ENCODE data around the gene PKDCC. TPM values are rescaled to one million over a fixed set of nuclear protein-coding genes. Genes with fewer than 3 reads are reported as not detected.
"Not testable (repeated sequence)": the region's sequence is repeated elsewhere in the genome, so short reads cannot be mapped to it uniquely, and the experiment has no call there.

The PKDCC gene
- total RNA-seq, 2 donors from 2014 or later, result 85.3 to 105 TPM

DNA sequence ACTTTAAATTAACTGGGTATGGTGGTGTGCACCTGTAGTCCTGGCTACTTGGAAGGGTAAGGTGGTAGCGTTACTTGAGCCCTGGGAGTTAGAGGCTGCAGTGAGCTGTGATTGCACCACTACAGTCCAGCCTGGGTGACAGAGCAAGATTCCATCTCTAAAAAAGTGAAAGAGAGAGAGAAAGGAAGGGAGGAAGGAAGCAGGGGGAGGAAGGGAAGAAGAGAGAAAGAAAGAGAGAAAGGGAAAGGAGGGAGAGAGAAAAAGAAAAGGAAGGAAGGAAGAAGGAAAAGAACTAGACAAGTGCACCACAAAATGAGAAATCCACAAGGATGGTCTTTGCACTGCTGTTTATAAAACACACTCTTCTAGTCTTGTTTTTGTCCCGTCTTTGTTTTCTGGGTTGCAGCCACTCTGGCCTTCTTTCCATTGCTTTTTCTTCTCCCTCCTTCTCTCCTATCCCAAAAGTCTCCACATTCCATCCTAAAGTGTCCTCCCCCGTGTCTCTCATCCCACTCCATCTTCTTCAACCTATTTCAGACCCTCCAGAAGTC, 32.0 kb downstream of the PKDCC start:
- Mint-ChIP-seq H3K27ac (no peak overlapping the region), H3K36me3 (ENCODE audit: low read depth) (no peaks in the 10 kb centered on the region), H3K4me3 (no peak overlapping the region), H3K27me3 (ENCODE audit: insufficient read depth) (peaks cover 38% of the 10 kb centered on the region), H3K4me1 (peaks cover 2% of the 10 kb centered on the region), H3K9me3 (no peaks in the 10 kb centered on the region)
- H3K27ac ChIP-seq (ENCODE audit: low read depth, low read length), result no peak overlapping the region
- H3K4me1 ChIP-seq (ENCODE audit: control insufficient read depth, insufficient read depth, low read length), result no peaks in the 10 kb centered on the region
- H3K4me3 ChIP-seq (ENCODE audit: low read length), result no peak overlapping the region
- no peaks in the 10 kb centered on the region for H3K9me3 ChIP-seq (ENCODE audit: control insufficient read depth, low read length)
- DNase-seq, result no peak
- H3K36me3 ChIP-seq (ENCODE audit: control insufficient read depth, insufficient read depth, low read length), result no peaks in the 10 kb centered on the region
- WGBS, 2 experiments (ENCODE audit: insufficient coverage in 1 of 2, insufficient read length in 1 of 2), result 88% methylated on average over 1 to 3 of the region's 3 CpGs
- no peak overlapping the region for H3K9ac ChIP-seq (ENCODE audit: extremely low read depth, low read length, poor library complexity, severe bottlenecking)
- no peak for TF ChIP-seq CTCF (conservative IDR thresholded peaks at IDR 0.05)
- peaks cover 3% of the 10 kb centered on the region for H3K27me3 ChIP-seq (ENCODE audit: control insufficient read depth, insufficient read depth, low read length, poor library complexity, severe bottlenecking)

DNA sequence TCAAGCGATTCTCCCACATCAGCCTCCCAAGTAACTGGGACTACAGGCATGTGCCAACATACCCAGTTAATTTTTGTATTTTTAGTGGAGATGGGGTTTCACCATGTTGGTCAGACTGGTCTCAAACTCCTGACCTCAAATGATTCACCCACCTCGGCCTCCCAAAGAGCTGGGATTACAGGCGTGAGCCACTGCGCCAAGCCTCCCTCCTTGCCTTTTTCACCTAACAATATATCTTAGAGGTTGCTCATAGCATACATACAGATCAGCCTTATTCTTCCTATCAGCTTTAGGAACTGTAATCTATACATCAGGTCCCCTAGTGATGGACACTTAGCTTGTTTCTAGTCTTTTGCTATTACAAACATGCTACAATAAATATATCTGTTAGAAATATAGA, 33.3 kb downstream of the PKDCC start:
- not testable (repeated sequence) for H3K4me1 ChIP-seq (ENCODE audit: control insufficient read depth, insufficient read depth, low read length); H3K36me3 Mint-ChIP-seq (ENCODE audit: low read depth); H3K4me1 Mint-ChIP-seq; H3K4me3 Mint-ChIP-seq; H3K27ac ChIP-seq (ENCODE audit: low read depth, low read length); H3K4me3 ChIP-seq (ENCODE audit: low read length); H3K27ac Mint-ChIP-seq; DNase-seq; H3K9ac ChIP-seq (ENCODE audit: extremely low read depth, low read length, poor library complexity, severe bottlenecking); H3K36me3 ChIP-seq (ENCODE audit: control insufficient read depth, insufficient read depth, low read length); H3K27me3 ChIP-seq (ENCODE audit: control insufficient read depth, insufficient read depth, low read length, poor library complexity, severe bottlenecking); H3K9me3 Mint-ChIP-seq; H3K9me3 ChIP-seq (ENCODE audit: control insufficient read depth, low read length)
- 90 to 92% methylated on average over 3 to 4 of the region's 4 CpGs for WGBS, 2 experiments (ENCODE audit: insufficient coverage in 1 of 2, insufficient read length in 1 of 2)
- peaks cover 40% of the 10 kb centered on the region for H3K27me3 Mint-ChIP-seq (ENCODE audit: insufficient read depth)

DNA sequence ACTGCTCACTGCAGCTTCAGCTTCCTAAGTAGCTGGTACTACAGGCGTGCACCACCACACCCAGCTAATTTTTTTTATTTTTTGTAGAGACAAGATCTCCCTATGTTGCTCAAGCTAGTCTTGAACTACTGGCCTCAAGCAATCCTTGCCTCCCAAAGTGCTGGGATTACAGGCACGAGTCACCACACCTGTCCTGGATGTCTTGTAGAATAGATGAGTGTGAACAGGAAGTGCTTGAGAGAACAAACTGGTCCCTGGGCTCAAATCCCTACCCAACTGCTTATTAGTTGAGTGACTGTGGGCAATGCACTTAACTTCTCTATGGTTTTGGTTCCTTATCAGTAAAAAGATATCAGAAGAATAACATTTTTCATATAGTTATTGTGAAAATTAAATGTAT, 34.2 kb downstream of the PKDCC start:
- no peak overlapping the region for H3K9ac ChIP-seq (ENCODE audit: extremely low read depth, low read length, poor library complexity, severe bottlenecking)
- H3K9me3 ChIP-seq (ENCODE audit: control insufficient read depth, low read length), result no peaks in the 10 kb centered on the region
- WGBS, 2 experiments (ENCODE audit: insufficient coverage in 1 of 2, insufficient read length in 1 of 2), result 80 to 95% methylated on average over 1 to 2 of the region's 2 CpGs
- Mint-ChIP-seq H3K27ac (no peak overlapping the region), H3K4me1 (peaks cover 7% of the 10 kb centered on the region), H3K9me3 (no peaks in the 10 kb centered on the region), H3K27me3 (ENCODE audit: insufficient read depth) (peaks cover 41% of the 10 kb centered on the region), H3K36me3 (ENCODE audit: low read depth) (no peaks in the 10 kb centered on the region), H3K4me3 (no peak overlapping the region)
- no peak for TF ChIP-seq CTCF (conservative IDR thresholded peaks at IDR 0.05)
- no peaks in the 10 kb centered on the region for H3K36me3 ChIP-seq (ENCODE audit: control insufficient read depth, insufficient read depth, low read length)
- no peak overlapping the region for H3K27ac ChIP-seq (ENCODE audit: low read depth, low read length)
- no peak for DNase-seq
- H3K4me1 ChIP-seq (ENCODE audit: control insufficient read depth, insufficient read depth, low read length), result no peaks in the 10 kb centered on the region
- H3K27me3 ChIP-seq (ENCODE audit: control insufficient read depth, insufficient read depth, low read length, poor library complexity, severe bottlenecking), result peaks cover 3% of the 10 kb centered on the region
- no peak overlapping the region for H3K4me3 ChIP-seq (ENCODE audit: low read length)

- no peak for TF ChIP-seq CTCF (conservative IDR thresholded peaks at IDR 0.05)
- Mint-ChIP-seq H3K27me3 (ENCODE audit: insufficient read depth) (peaks cover 26% of the 10 kb centered on the region), H3K4me3 (no peak overlapping the region), H3K9me3 (no peaks in the 10 kb centered on the region), H3K27ac (no peak overlapping the region), H3K36me3 (ENCODE audit: low read depth) (no peaks in the 10 kb centered on the region), H3K4me1 (peaks cover 7% of the 10 kb centered on the region)
- DNase-seq, result no peak
- Histone ChIP-seq H3K27ac (ENCODE audit: low read depth, low read length) (no peak overlapping the region), H3K27me3 (ENCODE audit: control insufficient read depth, insufficient read depth, low read length, poor library complexity, severe bottlenecking) (peaks cover 3% of the 10 kb centered on the region), H3K9me3 (ENCODE audit: control insufficient read depth, low read length) (no peaks in the 10 kb centered on the region), H3K4me1 (ENCODE audit: control insufficient read depth, insufficient read depth, low read length) (no peaks in the 10 kb centered on the region), H3K36me3 (ENCODE audit: control insufficient read depth, insufficient read depth, low read length) (no peaks in the 10 kb centered on the region), H3K9ac (ENCODE audit: extremely low read depth, low read length, poor library complexity, severe bottlenecking) (no peak overlapping the region), H3K4me3 (ENCODE audit: low read length) (no peak overlapping the region)
- 86 to 89% methylated on average over 2 to 6 of the region's 6 CpGs for WGBS, 2 experiments (ENCODE audit: insufficient coverage in 1 of 2, insufficient read length in 1 of 2)
Observed at GRCh38 chr2:42084231-42084671, 36.4 kb downstream of the PKDCC start.

GRCh38 chr2:42085070-42085469, 37.2 kb downstream of the PKDCC start:
- not testable (repeated sequence) for H3K9ac ChIP-seq (ENCODE audit: extremely low read depth, low read length, poor library complexity, severe bottlenecking); H3K36me3 ChIP-seq (ENCODE audit: control insufficient read depth, insufficient read depth, low read length); H3K4me1 Mint-ChIP-seq; H3K4me1 ChIP-seq (ENCODE audit: control insufficient read depth, insufficient read depth, low read length); H3K27me3 ChIP-seq (ENCODE audit: control insufficient read depth, insufficient read depth, low read length, poor library complexity, severe bottlenecking); H3K36me3 Mint-ChIP-seq (ENCODE audit: low read depth); H3K4me3 ChIP-seq (ENCODE audit: low read length); H3K4me3 Mint-ChIP-seq; H3K9me3 Mint-ChIP-seq; H3K27ac Mint-ChIP-seq; DNase-seq; H3K27ac ChIP-seq (ENCODE audit: low read depth, low read length); H3K9me3 ChIP-seq (ENCODE audit: control insufficient read depth, low read length)
- H3K27me3 Mint-ChIP-seq (ENCODE audit: insufficient read depth), result peaks cover 25% of the 10 kb centered on the region
- WGBS, 2 experiments (ENCODE audit: insufficient coverage in 1 of 2, insufficient read length in 1 of 2), result 85 to 91% methylated on average over 4 of the region's 4 CpGs

Data from endodermal cell (in vitro differentiated cells).